MCF 10A (cell line): ENCODE measurements around the gene ANKRD53. TPM values are rescaled to one million over a fixed set of nuclear protein-coding genes. Genes with fewer than 3 reads are reported as not detected.

Source experiments
- BruUV-seq: library from RNA; stranded (reverse); fragments of 400-500 nt; replicated peaks from 2 replicates; lab custom pipeline; 2021; lab: Mats Ljungman, UMichigan
- CTCF ChIA-PET: fragments of 300-600 bp; sonication (Branson Sonifier 250); formaldehyde crosslinking; extraction: SDS; loops from one replicate; lab custom pipeline; 2021; ENCODE audit warnings: antibody characterized with exemption, inconsistent platforms; lab: Yijun Ruan, JAX
- POLR2A ChIA-PET: fragments of 300-600, 350-650 bp; sonication (Branson Sonifier 250); formaldehyde crosslinking; extraction: SDS; loops from one replicate; lab custom pipeline; 2020; ENCODE audit warnings: antibody characterized with exemption, inconsistent platforms; lab: Yijun Ruan, JAX
- DNase-seq: peaks from one replicate; pipeline ENCODE4 v3.0.0-alpha.2; 2018; ENCODE audit not compliant: unreplicated experiment
- H3K27ac Mint-ChIP-seq: one replicate; pipeline ENCODE4 v1.8.0; 2022; ENCODE audit warnings: mild to moderate bottlenecking, low read depth, mixed read lengths; ENCODE audit not compliant: unreplicated experiment
- H3K27me3 Mint-ChIP-seq: one replicate; pipeline ENCODE4 v1.8.0; 2022; ENCODE audit warnings: mixed read lengths; ENCODE audit not compliant: insufficient read depth, unreplicated experiment
- H3K36me3 Mint-ChIP-seq: one replicate; pipeline ENCODE4 v1.8.0; 2022; ENCODE audit warnings: mild to moderate bottlenecking, moderate library complexity, mixed read lengths; ENCODE audit not compliant: insufficient read depth, unreplicated experiment
- H3K4me1 Mint-ChIP-seq: one replicate; pipeline ENCODE4 v1.8.0; 2022; ENCODE audit warnings: mixed read lengths; ENCODE audit not compliant: insufficient read depth, unreplicated experiment
- H3K4me3 Mint-ChIP-seq: one replicate; pipeline ENCODE4 v1.8.0; 2022; ENCODE audit warnings: mild to moderate bottlenecking, moderate library complexity, mixed read lengths; ENCODE audit not compliant: unreplicated experiment
- H3K9me3 Mint-ChIP-seq: one replicate; pipeline ENCODE4 v1.8.0; 2022; ENCODE audit warnings: mixed read lengths; ENCODE audit not compliant: unreplicated experiment
- CTCF ChIP-seq: fragments of 200-600 bp; IDR thresholded peaks from one replicate; pipeline ENCODE4 v1.8.0; 2022; ENCODE audit warnings: antibody characterized with exemption, mild to moderate bottlenecking; ENCODE audit not compliant: unreplicated experiment
- intact Hi-C: fragments of 100-400 bp; cut with micrococcal nuclease; formaldehyde crosslinking; loops from 2 replicates; pipeline ENCODE4 v1.14.1; 2022
- total RNA-seq: library from RNA; stranded (reverse); gene quantifications from 2 replicates; pipeline ENCODE4 v1.2.3, GENCODE V29; 2022

ANKRD53 gene
- total RNA-seq, 1 experiment from 2014 or later = not detected

- H3K27ac Mint-ChIP-seq = no peak overlapping the region
- ChIA-PET POLR2A (no interaction called here), CTCF (interaction anchor here (1.3 kb wide), 1 partner anchor 10 kb away, joined by 7 read pairs; no protein-coding TSS in a partner anchor)
- peaks cover 13% of the 10 kb centered on the region for H3K4me1 Mint-ChIP-seq
- no peak for DNase-seq
- no peak overlapping the region for H3K4me3 Mint-ChIP-seq
- no peak for TF ChIP-seq CTCF
- H3K36me3 Mint-ChIP-seq = peaks cover 43% of the 10 kb centered on the region
- intact Hi-C loops = no loop called here
- H3K9me3 Mint-ChIP-seq = no peaks in the 10 kb centered on the region
- BruUV-seq = no TSS peak
- H3K27me3 Mint-ChIP-seq = no peaks in the 10 kb centered on the region
These were observed 11.8 kb downstream of the ANKRD53 start for GRCh38 chr2:70990216-70990615.

- no TSS peak for BruUV-seq
- H3K4me3 Mint-ChIP-seq = no peak overlapping the region
- H3K27me3 Mint-ChIP-seq = no peaks in the 10 kb centered on the region
- peak overlapping the region; percentile 18 for H3K27ac Mint-ChIP-seq
- H3K4me1 Mint-ChIP-seq = peaks cover 18% of the 10 kb centered on the region
- H3K36me3 Mint-ChIP-seq = peaks cover 43% of the 10 kb centered on the region
- ChIA-PET POLR2A (no interaction called here), CTCF (interaction anchor here (0.7 to 0.8 kb wide), 3 partner anchors 9 to 10 kb away, joined by 3 read pairs; no protein-coding TSS in a partner anchor)
- no peaks in the 10 kb centered on the region for H3K9me3 Mint-ChIP-seq
- DNase-seq = no peak
- intact Hi-C loops = no loop called here
- no peak for TF ChIP-seq CTCF
These were observed 12.7 kb downstream of the ANKRD53 start for GRCh38 chr2:70991142-70991541.

GRCh38 chr2:70991742-70992141 is 13.3 kb downstream of the ANKRD53 start:
- peaks cover 43% of the 10 kb centered on the region for H3K36me3 Mint-ChIP-seq
- ChIA-PET CTCF (interaction anchor here (0.7 to 1.8 kb wide), 3 partner anchors 9 to 1554 kb away, joined by 3 to 5 read pairs (median 3); partner anchors contain the start of gene NFU1), POLR2A (interaction anchor here (1.6 kb wide), 1 partner anchor 14 kb away, joined by 5 read pairs; the partner anchor contains the start of gene ANKRD53)
- H3K9me3 Mint-ChIP-seq = no peaks in the 10 kb centered on the region
- no TSS peak for BruUV-seq
- intact Hi-C loops = no loop called here
- peak overlapping the region; percentile 18 for H3K27ac Mint-ChIP-seq
- TF ChIP-seq CTCF = no peak
- peaks cover 18% of the 10 kb centered on the region for H3K4me1 Mint-ChIP-seq
- DNase-seq = no peak
- H3K4me3 Mint-ChIP-seq = no peak overlapping the region
- H3K27me3 Mint-ChIP-seq = no peaks in the 10 kb centered on the region

- POLR2A ChIA-PET = interaction anchor here (0.7 to 1.6 kb wide), 4 partner anchors 15 to 224 kb away, joined by 4 to 5 read pairs (median 4); partner anchors contain the start of gene ANKRD53
- peak overlapping the region; percentile 98 for H3K4me3 Mint-ChIP-seq
These were observed 14.8 kb downstream of the ANKRD53 start for GRCh38 chr2:70992945-70993853.

More at GRCh38 chr2:70992945-70993853, 14.8 kb downstream of the ANKRD53 start:
- BruUV-seq = TSS peak; percentile 34
- DNase-seq = no peak
- Mint-ChIP-seq H3K4me1 (peaks cover 18% of the 10 kb centered on the region), H3K27me3 (no peaks in the 10 kb centered on the region), H3K27ac (peak overlapping the region; percentile 91), H3K9me3 (no peaks in the 10 kb centered on the region), H3K36me3 (peaks cover 35% of the 10 kb centered on the region)
- intact Hi-C loops = no loop called here
- TF ChIP-seq CTCF = no peak
- CTCF ChIA-PET = interaction anchor here (0.8 to 1.8 kb wide), 3 partner anchors 9 to 45 kb away, joined by 3 to 5 read pairs (median 3); no protein-coding TSS in a partner anchor
